Measurements from ENCODE around the gene PTCH2.
A peak's percentile ranks its signal among the peaks of the same experiment; 100 is the strongest.
"Not testable (repeated sequence)": the region's sequence is repeated elsewhere in the genome, so short reads cannot be mapped to it uniquely, and the experiment has no call there.

PTCH2 gene

GRCh38 chr1:44838294-44838693 is 4.8 kb downstream of the PTCH2 start:
- DNase-seq (ENCODE audit: low read depth): not testable (repeated sequence)

- no peak for DNase-seq (ENCODE audit: low read depth)
Measured at GRCh38 chr1:44835738-44836675, 7.0 kb downstream of the PTCH2 start.

GRCh38 chr1:44834328-44834727 is 8.7 kb downstream of the PTCH2 start:
- no peak for DNase-seq (ENCODE audit: low read depth)

DNA sequence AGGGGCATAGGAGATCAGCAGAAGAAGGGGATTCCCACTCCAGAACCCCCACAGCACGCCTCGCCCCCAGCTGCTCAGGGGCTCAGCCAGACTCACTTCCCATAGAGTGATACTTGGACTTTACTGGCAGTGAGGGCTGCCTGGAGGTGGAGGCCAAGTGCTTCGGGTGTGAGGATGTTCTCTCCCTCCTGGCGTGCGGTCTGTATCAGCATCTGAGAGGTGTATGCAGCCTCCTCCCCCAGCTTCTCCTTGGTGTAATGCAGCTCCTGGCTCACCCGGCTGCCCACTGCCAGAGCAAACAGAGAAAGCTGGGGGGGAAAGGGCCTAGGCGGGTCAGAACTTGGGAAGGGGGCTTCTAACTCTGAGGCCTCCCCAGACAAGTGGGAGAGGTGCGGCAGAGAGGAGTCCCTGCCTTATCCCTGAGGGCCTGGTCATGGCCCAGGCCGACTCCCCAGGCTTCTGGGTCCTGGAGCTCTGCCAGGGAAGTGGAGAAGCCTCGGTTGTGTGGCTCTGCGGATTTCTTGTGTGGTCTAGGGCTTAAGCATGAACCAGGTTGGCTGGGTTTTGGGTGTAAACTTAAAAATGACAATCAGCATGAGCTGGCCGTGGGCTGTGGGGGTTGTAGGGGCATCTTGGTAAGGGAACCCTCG is 10.9 kb downstream of the PTCH2 start:
- DNase-seq (ENCODE audit: low read depth): no peak

DNA sequence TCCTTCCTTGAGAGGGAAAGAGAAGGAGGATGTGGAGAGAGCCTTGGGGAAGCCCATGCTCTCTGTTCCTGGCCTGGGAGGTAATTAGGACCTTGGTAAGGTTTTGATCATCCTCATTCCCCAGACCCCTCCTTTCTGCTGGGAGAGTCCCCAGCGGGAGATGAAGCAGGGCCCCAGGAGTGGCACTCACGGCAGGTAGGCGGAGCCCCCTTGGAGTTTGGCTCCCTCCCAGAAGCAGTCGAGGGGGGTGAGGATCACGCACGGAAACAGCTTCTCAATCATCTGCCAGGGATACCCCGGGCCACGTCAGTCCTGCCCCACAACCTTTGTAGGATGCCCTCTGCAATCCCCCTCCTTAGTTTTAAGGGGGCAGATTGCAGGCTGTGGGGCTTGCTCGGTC is 11.5 kb downstream of the PTCH2 start:
- no peak for DNase-seq (ENCODE audit: low read depth)

GRCh38 chr1:44830900-44831304 is 12.2 kb downstream of the PTCH2 start:
- no peak for DNase-seq (ENCODE audit: low read depth)

DNA sequence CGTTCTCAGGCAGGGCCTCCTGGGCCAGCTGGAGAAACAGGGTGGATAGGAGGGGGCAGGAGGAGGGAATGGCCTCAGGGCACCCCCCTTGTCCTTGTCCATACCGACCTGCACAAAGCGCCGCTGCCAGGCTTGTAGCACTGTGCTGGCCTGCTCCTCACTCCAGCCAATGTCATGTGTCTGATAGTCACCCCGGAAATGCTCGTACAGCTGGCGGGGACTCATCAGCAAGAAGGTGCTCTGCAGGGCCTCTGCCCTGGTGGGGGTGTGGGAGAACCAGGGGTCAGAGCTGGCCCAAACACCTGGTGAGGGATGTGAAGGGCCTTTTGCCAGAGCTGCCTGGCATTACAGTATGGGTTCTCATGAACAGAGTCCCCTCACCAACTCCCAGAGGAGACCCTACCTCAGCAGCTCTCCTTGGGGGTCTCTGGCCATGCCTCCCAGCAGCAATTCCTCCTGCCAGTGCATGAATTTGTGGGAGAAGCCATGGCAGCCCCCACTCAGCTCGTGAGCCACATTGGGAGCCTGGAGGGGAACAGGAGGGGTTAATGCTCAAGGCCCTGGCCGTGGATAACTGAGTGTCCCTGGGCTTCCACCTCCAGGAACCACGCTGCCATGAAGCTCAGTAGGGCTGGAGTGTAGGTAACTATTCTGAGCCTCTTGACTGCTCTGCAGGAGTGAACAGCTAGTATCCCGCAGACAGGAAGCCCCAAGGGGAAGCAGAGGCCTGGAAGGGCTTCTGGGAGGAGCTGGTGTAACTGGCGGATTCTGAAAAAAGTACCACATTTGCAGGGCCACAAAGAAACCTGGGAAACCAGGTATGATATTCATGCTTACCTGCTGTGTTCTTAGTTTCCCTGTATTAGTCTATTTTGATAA is 13.3 kb downstream of the PTCH2 start:
- DNase-seq (ENCODE audit: low read depth): no peak

GRCh38 chr1:44828841-44829440 is 14.1 kb downstream of the PTCH2 start:
- DNase-seq (ENCODE audit: low read depth): no peak

DNA sequence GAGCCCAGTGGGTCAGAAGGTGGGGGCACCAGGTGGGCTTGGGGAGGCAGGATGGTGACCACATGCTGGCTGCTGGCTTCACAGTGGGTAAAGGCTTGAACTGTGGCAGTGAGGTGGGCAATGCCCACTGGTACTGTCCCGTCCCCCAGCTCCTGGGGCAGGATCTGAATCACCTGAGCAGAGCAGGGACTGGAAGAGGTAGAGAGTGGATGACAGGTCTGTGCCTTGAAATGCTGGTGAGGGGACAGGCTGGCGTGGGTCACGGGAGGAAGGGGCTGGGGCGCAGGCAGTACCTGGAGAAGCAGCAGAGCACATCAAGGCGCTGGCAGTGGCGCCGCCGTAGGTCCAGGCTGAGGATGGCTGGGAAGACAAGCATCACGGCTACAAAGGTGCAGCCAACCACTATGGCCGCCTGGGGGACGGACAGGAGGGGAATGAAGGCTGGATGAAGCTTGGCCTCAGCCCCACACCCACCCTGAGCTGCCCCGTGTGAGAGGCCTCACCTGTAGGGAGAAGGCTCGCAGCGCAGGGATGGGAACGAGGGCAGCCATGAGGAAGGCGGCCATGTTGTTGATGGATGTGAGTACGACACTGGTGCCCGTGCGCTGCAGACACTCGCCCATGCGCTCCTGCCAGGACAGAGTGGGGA is 14.9 kb downstream of the PTCH2 start:
- DNase-seq (ENCODE audit: low read depth): no peak

DNA sequence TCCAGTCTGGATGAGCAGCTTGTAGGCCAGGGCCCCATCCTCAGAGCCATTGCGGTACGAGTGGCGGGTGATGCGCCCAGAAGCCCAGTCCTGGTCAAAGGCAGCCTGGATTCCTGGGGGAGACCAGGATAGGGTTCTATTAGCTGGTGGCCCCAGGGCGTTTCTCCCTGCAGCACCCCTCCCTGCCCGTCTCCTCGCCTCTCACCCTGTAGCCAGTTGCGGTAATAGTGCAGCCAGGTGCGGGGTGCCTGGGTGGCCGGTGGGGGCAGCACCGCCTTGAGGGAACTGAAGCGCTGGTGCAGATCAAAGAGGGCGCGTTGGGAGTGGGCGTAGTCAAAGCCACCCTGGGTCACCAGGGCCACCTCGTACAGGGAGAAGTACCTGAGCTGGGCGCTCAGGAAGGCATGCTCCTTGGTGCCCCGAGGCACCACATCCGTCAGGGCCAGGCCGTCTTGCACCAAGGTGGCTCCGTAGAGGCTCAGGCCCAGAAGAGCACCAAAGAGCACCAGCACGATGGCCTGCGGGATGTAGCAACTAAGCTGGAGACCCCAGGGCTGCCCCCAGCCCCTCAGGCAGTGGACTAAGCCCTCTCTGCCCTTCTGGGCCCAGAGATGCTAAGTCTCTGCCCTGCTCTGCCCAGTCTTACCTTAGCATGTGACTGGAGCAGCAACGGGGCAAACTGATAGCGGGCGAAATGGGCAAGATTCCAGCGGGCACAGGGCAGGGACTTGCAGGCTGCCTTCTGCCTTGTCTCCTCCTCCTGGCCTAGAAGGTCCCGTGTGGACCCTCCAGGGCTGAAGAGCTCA is 15.7 kb downstream of the PTCH2 start:
- DNase-seq (ENCODE audit: low read depth): no peak

DNA sequence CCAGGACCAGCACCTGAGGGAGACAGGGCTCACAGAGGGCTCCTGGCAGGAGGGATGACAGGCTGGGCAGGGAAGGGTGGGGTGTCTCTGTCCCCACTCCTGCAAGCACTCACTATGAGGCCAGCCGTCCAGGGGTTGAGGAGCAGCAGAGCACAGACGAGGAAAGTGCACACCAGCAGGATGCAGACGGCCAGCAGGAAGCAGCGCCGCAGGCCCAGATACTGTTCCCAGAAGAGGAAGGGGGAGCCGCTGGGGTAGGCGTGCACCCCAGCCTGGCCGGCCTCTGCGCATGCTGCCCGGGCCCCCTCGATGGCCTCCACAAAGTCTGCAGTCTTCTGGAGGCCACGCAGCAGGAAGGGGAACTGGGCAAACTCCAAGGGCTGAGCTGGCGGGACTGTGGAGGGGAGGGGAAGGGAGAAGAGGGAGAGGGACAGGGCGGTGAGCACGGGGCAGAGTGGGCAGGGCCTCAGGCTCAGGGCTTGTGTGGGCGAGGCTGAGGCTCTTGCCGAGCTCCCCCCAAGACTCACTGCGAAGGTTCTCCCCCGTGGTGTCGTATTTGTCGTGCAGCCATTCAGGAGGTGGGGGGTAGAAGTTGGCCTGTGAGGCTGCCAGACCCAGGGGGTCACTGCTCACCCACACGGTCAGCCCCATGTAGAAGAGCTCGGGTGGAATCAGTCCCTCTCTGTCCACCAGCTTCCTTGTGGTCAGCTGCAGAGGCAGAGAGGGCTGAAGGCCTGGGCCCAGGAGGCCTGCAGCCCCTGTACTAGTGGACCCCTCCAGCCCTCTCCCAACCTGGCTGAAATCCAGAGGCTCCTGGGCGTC is 16.5 kb downstream of the PTCH2 start:
- no peak for DNase-seq (ENCODE audit: low read depth)

DNA sequence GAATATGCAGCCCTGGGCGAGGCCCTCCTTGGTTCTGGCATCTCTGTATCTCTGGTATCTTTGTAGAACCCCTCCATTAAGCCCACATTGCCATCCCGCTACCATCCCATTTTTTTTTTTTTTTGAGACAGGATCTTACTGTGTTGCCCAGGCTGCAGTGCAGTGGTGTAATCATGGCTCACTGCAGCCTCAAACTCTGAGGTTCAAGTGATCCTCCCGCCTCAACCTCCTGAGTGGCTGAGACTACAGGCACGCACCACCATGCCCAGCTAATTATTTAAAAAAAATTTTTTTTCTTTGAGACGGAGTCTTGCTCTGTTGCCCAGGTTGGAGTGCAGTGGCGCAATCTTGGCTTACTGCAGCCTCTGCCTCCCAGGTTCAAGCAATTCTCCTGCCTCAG is 18.7 kb downstream of the PTCH2 start:
- not testable (repeated sequence) for DNase-seq (ENCODE audit: low read depth)

GRCh38 chr1:44822981-44823451 is 20.0 kb downstream of the PTCH2 start:
- DNase-seq (ENCODE audit: low read depth): no peak

DNA sequence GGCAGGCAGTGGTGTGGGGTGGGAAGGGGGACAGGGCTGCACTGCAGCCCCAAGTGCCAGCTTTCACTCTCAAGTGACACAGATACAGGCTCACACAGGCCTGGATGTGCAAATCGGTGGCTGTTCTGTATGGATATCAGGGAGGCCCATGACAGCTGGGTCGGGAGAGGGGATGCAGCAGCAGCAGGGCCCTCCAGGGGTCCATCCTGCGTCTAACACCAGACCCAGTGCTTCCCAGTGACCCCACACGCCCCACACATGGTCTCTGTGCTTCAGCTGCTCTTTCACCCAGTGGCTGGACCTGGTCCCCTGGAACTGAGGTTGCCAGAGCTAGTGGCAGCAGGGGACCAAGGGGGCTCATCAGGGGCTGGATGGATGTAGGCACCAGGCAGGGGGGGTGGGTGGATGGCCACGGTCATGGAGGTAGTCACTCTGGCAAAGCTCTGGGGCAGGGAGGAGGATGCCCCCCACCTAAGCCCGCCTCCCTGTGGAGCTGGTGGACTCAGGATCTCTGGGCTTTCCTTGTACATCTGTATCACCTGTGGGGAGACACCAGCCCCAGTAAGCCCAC is 20.8 kb downstream of the PTCH2 start:
- no peak for DNase-seq (ENCODE audit: low read depth)

- DNase-seq (ENCODE audit: low read depth): no peak
Measured at GRCh38 chr1:44821240-44821715, 21.8 kb downstream of the PTCH2 start.

DNA sequence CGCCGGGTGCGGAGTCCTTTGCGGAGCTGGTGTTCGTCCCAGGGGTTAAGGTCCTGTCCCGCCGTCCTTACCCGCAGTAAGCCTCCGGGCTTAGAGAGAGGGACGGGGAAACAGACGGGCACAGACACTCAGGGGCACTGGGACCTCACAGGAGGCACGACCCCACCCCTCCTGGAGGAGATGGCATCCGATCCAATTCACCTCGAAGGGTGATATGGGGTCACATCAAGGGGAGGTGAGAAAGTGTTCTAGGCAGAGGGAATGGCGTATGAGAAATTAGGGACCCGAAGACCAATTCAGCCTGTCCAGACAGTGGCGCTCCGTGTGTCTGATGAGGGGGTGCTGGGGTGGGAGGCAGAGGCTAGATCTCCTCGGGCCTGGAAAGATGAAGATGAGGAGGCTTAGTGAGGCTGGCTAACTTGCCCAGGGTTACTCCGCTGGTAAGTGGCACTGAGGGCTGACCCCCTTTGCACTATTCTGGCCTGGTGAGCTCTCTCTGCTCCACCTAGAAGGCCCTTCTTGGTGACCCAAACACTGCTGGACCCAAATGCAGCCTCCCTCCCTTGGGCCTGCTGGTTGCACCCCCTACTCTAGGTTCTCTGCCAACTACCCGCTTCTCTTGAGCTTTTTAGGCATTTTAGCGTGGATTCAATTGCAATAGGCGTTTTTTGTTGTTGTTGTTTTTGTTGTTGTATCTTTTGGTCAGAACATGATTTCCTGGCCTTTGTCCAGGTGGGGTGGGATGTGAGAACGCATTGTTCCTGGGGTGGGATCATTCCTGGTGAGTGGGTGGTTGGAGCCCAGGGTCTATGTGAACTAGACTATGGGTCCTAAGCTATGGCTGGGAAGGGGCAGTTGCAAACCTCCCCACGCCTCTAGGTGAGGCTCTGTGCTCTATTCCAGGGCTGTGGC is 22.5 kb downstream of the PTCH2 start:
- no peak for DNase-seq (ENCODE audit: low read depth)

GRCh38 chr1:44819608-44820327 is 23.3 kb downstream of the PTCH2 start:
- peak; percentile 83 for DNase-seq (ENCODE audit: low read depth)
